ENCODE measurements around the gene FKBP1A.

FKBP1A gene

DNA sequence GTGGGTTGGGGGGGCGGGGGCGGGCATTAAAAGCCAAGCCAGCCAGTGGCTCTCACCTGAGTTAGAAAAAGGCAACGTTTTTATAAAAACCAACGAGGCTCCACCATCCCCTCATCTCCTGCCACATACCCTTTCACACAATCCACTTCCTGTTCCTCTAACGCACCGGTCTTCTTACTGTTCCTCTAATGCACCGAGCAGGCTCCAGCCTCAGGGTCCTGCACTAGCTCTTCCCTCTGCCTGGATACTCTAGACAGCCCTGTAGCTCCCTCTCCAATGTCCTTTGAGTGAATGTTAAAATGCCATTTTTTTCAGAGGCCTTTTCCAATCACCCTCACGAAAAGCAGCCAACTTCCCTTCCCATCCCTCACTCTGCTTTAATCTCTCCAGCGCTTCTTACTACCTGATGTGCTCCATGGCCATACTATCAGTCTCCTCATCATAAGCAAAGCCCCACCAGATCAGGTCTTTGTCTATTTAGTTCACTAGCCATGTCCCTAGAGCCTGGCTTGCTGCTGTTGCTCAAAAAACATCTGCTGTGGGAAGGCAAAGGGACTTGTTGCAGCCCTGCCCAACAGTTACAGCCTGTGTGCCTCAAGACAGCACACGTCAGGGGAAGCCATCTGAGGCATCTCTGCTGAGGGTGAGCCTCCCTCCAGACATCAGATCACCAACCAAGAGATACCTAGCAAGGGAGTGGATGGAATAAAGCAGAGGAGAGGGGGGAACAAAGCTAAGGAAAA is 3.9 kb downstream of the FKBP1A start:
- Histone ChIP-seq H3K27ac (ENCODE audit: low read depth, low read length) (no peak overlapping the region), H3K4me2 (ENCODE audit: low read length) (no peak overlapping the region), H4K8ac (ENCODE audit: low read depth, low read length) (no peak overlapping the region), H4K91ac (ENCODE audit: low read depth, low read length) (no peak overlapping the region), H2BK12ac (ENCODE audit: low read length) (no peak overlapping the region), H3K9me3 (ENCODE audit: insufficient read depth, low read depth, low read length) (no peaks in the 10 kb centered on the region), H4K12ac (ENCODE audit: low read depth, low read length) (no peak overlapping the region), H3K4me3 (ENCODE audit: low read depth, low read length) (no peak overlapping the region), H3K36me3 (ENCODE audit: control insufficient read depth in 1 of 2, insufficient read depth in 2 of 2, low read length in 2 of 2) (peaks cover 2 to 7% of the 10 kb centered on the region in 2 experiments), H3K4ac (ENCODE audit: low read depth, low read length) (peak overlapping the region; percentile 88), H3K9ac (ENCODE audit: low read length) (no peak overlapping the region), H3K4me1 (ENCODE audit: control insufficient read depth in 1 of 2, insufficient read depth in 2 of 2, low read length in 2 of 2) (peaks cover 18 to 34% of the 10 kb centered on the region in 2 experiments), H3K79me1 (ENCODE audit: low read length) (peaks cover 10% of the 10 kb centered on the region), H3K18ac (ENCODE audit: low read length) (no peak overlapping the region), H2BK120ac (ENCODE audit: insufficient read depth, low read length, poor library complexity) (no peak overlapping the region), H3K27me3 (ENCODE audit: insufficient read depth, low read length) (no peaks in the 10 kb centered on the region), H3K79me2 (ENCODE audit: control insufficient read depth, insufficient read depth, low read length, poor library complexity) (peaks cover 23% of the 10 kb centered on the region), H2AFZ (ENCODE audit: insufficient read depth, low read length, poor library complexity) (no peak overlapping the region), H3K23ac (ENCODE audit: low read length) (no peak overlapping the region), H2AK5ac (ENCODE audit: low read length) (no peak overlapping the region), H2BK5ac (ENCODE audit: low read depth, low read length, poor library complexity) (no peak overlapping the region), H3K14ac (ENCODE audit: low read length) (no peak overlapping the region)
- no CpG with 5 or more reads among the region's 10 CpGs for WGBS (ENCODE audit: extremely low coverage, insufficient coverage, insufficient read length)
- no peak for DNase-seq

DNA sequence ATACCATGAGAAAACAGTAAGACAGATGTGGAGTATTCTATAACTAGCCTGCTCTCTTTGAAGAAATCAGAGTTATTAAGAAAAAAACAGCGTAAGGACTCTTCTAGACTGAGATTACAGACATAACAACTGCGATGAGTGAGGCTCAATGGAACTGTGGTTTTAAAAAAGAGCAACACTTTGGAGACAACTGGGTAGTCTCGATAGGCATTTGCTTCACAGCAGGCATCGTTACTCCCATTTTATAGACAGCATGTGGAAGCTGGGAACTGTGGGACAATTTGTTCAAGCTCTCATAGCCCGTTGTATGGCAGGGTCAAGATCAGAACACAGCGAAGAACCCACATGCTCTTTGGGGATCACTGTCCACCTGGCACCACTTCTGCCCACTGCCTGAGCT is 4.6 kb downstream of the FKBP1A start:
- Histone ChIP-seq H3K4me1 (ENCODE audit: control insufficient read depth in 1 of 2, insufficient read depth in 2 of 2, low read length in 2 of 2) (peaks cover 18 to 30% of the 10 kb centered on the region in 2 experiments), H3K23ac (ENCODE audit: low read length) (no peak overlapping the region), H2BK5ac (ENCODE audit: low read depth, low read length, poor library complexity) (no peak overlapping the region), H3K9me3 (ENCODE audit: insufficient read depth, low read depth, low read length) (no peaks in the 10 kb centered on the region), H2AK5ac (ENCODE audit: low read length) (no peak overlapping the region), H3K9ac (ENCODE audit: low read length) (no peak overlapping the region), H2AFZ (ENCODE audit: insufficient read depth, low read length, poor library complexity) (no peak overlapping the region), H3K79me2 (ENCODE audit: control insufficient read depth, insufficient read depth, low read length, poor library complexity) (peaks cover 23% of the 10 kb centered on the region), H2BK12ac (ENCODE audit: low read length) (no peak overlapping the region), H3K18ac (ENCODE audit: low read length) (no peak overlapping the region), H4K8ac (ENCODE audit: low read depth, low read length) (no peak overlapping the region), H2BK120ac (ENCODE audit: insufficient read depth, low read length, poor library complexity) (no peak overlapping the region), H3K79me1 (ENCODE audit: low read length) (peaks cover 9% of the 10 kb centered on the region), H3K4me3 (ENCODE audit: low read depth, low read length) (no peak overlapping the region), H3K27ac (ENCODE audit: low read depth, low read length) (no peak overlapping the region), H3K14ac (ENCODE audit: low read length) (no peak overlapping the region), H4K91ac (ENCODE audit: low read depth, low read length) (no peak overlapping the region), H3K4ac (ENCODE audit: low read depth, low read length) (peak overlapping the region; percentile 88), H3K36me3 (ENCODE audit: control insufficient read depth in 1 of 2, insufficient read depth in 2 of 2, low read length in 2 of 2) (peaks cover 2 to 8% of the 10 kb centered on the region in 2 experiments), H3K27me3 (ENCODE audit: insufficient read depth, low read length) (no peaks in the 10 kb centered on the region), H3K4me2 (ENCODE audit: low read length) (no peak overlapping the region), H4K12ac (ENCODE audit: low read depth, low read length) (no peak overlapping the region)
- DNase-seq: no peak
- WGBS (ENCODE audit: extremely low coverage, insufficient coverage, insufficient read length): no CpG with 5 or more reads among the region's 6 CpGs

DNA sequence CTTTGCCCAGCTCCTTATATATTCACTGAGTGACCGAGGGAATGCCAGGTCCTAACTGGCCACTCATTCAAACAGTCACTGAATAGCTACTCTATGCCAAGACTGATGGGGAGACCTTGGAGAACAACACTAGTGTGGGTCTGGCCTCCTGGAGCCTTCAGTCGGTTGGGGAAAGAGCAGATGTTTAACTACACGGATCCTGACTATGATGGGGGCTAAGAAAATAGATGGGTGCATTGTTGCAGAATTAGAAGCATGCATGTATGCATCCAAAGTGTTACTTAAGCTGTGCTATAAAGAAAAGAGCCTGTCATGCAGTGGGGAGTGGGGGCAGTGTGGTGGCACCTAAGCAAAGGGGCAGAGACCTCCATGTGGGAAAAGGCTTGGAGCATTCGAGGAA is 6.5 kb downstream of the FKBP1A start:
- no peaks in the 10 kb centered on the region for H3K79me1 ChIP-seq (ENCODE audit: low read length)
- H4K8ac ChIP-seq (ENCODE audit: low read depth, low read length): no peak overlapping the region
- H2AK5ac ChIP-seq (ENCODE audit: low read length): no peak overlapping the region
- H3K14ac ChIP-seq (ENCODE audit: low read length): no peak overlapping the region
- no peaks in the 10 kb centered on the region for H3K27me3 ChIP-seq (ENCODE audit: insufficient read depth, low read length)
- no peak for DNase-seq
- H3K4me3 ChIP-seq (ENCODE audit: low read depth, low read length): no peak overlapping the region
- H3K9me3 ChIP-seq (ENCODE audit: insufficient read depth, low read depth, low read length): no peaks in the 10 kb centered on the region
- H3K23ac ChIP-seq (ENCODE audit: low read length): no peak overlapping the region
- no peak overlapping the region for H3K18ac ChIP-seq (ENCODE audit: low read length)
- H3K9ac ChIP-seq (ENCODE audit: low read length): no peak overlapping the region
- peaks cover 2 to 14% of the 10 kb centered on the region in 2 experiments for H3K36me3 ChIP-seq (ENCODE audit: control insufficient read depth in 1 of 2, insufficient read depth in 2 of 2, low read length in 2 of 2)
- WGBS (ENCODE audit: extremely low coverage, insufficient coverage, insufficient read length): no CpG with 5 or more reads among the region's 4 CpGs
- H4K91ac ChIP-seq (ENCODE audit: low read depth, low read length): no peak overlapping the region
- no peak overlapping the region for H2BK12ac ChIP-seq (ENCODE audit: low read length)
- peak overlapping the region; percentile 27 for H2AFZ ChIP-seq (ENCODE audit: insufficient read depth, low read length, poor library complexity)
- no peak overlapping the region for H4K12ac ChIP-seq (ENCODE audit: low read depth, low read length)
- H2BK5ac ChIP-seq (ENCODE audit: low read depth, low read length, poor library complexity): no peak overlapping the region
- no peak overlapping the region for H3K27ac ChIP-seq (ENCODE audit: low read depth, low read length)
- peaks cover 18% of the 10 kb centered on the region for H3K79me2 ChIP-seq (ENCODE audit: control insufficient read depth, insufficient read depth, low read length, poor library complexity)
- peaks cover 14 to 22% of the 10 kb centered on the region in 2 experiments for H3K4me1 ChIP-seq (ENCODE audit: control insufficient read depth in 1 of 2, insufficient read depth in 2 of 2, low read length in 2 of 2)
- no peak overlapping the region for H3K4me2 ChIP-seq (ENCODE audit: low read length)
- H2BK120ac ChIP-seq (ENCODE audit: insufficient read depth, low read length, poor library complexity): no peak overlapping the region
- H3K4ac ChIP-seq (ENCODE audit: low read depth, low read length): peak overlapping the region; percentile 75

DNA sequence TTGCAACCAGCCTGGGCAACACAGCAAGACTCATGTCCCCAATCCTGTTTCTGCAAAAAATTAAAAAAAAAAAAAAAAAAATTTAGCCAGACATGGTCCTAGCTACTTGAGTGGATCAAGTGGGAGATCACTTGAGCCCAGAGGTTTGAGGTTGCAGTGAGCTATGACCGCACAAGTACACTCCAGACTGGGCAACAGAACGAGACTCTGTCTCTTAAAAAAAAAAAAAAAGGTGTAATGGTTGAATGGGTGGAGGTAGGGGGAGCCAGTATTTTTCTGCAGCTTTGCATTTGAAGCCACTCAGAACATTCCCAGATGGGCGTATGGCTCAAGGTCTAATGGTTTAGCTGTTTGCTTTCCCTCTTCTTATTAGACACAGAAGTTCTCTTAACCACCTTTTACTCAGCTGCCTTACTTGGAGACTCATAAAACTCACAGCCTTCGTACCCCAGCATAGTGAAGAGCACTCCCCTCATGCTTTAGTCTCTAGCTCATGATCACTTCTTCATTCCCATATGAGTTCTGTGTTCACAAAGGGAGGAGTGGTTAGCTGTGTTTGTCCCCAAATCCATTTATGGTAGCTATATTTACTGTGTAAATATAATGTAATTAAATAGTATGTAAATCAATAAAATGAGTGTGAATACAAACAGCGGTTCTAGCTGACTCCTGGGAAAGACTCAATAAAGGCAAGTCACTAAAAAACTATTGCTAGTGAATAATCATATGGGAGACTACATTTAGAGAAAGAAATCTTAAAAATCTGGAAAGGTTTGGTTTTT is 9.0 kb downstream of the FKBP1A start:
- no peak overlapping the region for H3K9ac ChIP-seq (ENCODE audit: low read length)
- H2BK5ac ChIP-seq (ENCODE audit: low read depth, low read length, poor library complexity): no peak overlapping the region
- DNase-seq: no peak
- H3K79me2 ChIP-seq (ENCODE audit: control insufficient read depth, insufficient read depth, low read length, poor library complexity): peaks cover 14% of the 10 kb centered on the region
- no peak overlapping the region for H3K4me3 ChIP-seq (ENCODE audit: low read depth, low read length)
- peaks cover 0 to 14% of the 10 kb centered on the region in 2 experiments for H3K36me3 ChIP-seq (ENCODE audit: control insufficient read depth in 1 of 2, insufficient read depth in 2 of 2, low read length in 2 of 2)
- no peak overlapping the region for H3K4me2 ChIP-seq (ENCODE audit: low read length)
- no CpG with 5 or more reads among the region's 5 CpGs for WGBS (ENCODE audit: extremely low coverage, insufficient coverage, insufficient read length)
- no peak overlapping the region for H3K14ac ChIP-seq (ENCODE audit: low read length)
- H3K18ac ChIP-seq (ENCODE audit: low read length): no peak overlapping the region
- H4K12ac ChIP-seq (ENCODE audit: low read depth, low read length): no peak overlapping the region
- H3K23ac ChIP-seq (ENCODE audit: low read length): no peak overlapping the region
- H2AFZ ChIP-seq (ENCODE audit: insufficient read depth, low read length, poor library complexity): no peak overlapping the region
- H3K4ac ChIP-seq (ENCODE audit: low read depth, low read length): no peak overlapping the region
- H3K4me1 ChIP-seq (ENCODE audit: control insufficient read depth in 1 of 2, insufficient read depth in 2 of 2, low read length in 2 of 2): peaks cover 0 to 7% of the 10 kb centered on the region in 2 experiments
- no peak overlapping the region for H4K8ac ChIP-seq (ENCODE audit: low read depth, low read length)
- H2BK12ac ChIP-seq (ENCODE audit: low read length): no peak overlapping the region
- no peaks in the 10 kb centered on the region for H3K27me3 ChIP-seq (ENCODE audit: insufficient read depth, low read length)
- no peak overlapping the region for H2BK120ac ChIP-seq (ENCODE audit: insufficient read depth, low read length, poor library complexity)
- H3K79me1 ChIP-seq (ENCODE audit: low read length): no peaks in the 10 kb centered on the region
- no peak overlapping the region for H3K27ac ChIP-seq (ENCODE audit: low read depth, low read length)
- no peaks in the 10 kb centered on the region for H3K9me3 ChIP-seq (ENCODE audit: insufficient read depth, low read depth, low read length)
- H2AK5ac ChIP-seq (ENCODE audit: low read length): no peak overlapping the region
- H4K91ac ChIP-seq (ENCODE audit: low read depth, low read length): no peak overlapping the region
